D721Med (cell line): ENCODE measurements around the gene DIAPH2.

Experiments used
- DNase-seq: peaks from one replicate; pipeline ENCODE4 v3.0.0; 2011; ENCODE audit warnings: low spot score; ENCODE audit not compliant: insufficient read length
- FAIRE-seq: peaks from 2 replicates; lab custom pipeline; 2011; peaks lifted over from hg19 to GRCh38; lab: Jason Lieb, UNC
- TF ChIP-seq, protein P1 (sequence below): IDR thresholded peaks from 2 replicates; pipeline ENCODE4 v1.5.1; 2012; ENCODE audit warnings: mild to moderate bottlenecking, control low read depth; ENCODE audit not compliant: insufficient read depth; ENCODE audit errors: missing control alignments

The DIAPH2 gene

DNA sequence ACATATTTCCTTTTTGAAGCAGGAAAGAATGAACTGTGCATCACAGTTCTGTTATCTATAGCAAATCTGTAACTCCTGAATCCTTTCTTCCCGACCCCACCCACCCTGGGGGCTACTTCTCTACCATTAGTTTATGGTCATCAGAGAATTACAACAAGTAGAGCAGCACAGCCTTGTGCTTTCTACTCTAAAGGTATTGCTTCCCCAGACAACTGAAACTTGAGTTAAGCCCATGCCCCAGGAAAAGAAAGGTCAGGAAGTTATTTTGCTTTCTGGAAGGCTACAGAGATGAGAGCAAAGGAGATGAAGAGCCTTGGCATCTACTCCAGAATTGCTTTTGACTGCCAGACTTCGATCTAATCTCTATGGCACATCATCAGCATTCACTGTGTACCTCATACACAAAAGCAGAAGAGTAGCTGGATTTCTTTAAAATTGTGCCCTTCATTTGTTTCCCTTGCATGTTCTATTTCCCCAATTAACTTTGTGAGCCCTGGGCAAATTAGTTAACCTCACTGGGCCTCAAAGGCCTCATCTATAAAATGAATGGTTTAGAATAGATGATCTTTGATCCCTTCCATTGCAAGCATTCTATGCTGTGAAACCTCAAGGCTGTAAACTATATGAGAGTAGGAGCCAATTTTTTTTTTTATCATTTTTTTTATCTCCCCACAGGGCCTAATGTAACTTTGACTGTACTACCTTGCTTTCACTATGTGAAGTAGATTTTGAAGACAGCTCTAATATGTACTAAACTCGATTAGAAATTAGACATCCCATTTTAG lies 794.7 kb downstream of the DIAPH2 start:
- DNase-seq (no peak), FAIRE-seq (no peak)
- TF ChIP-seq, protein P1, sequence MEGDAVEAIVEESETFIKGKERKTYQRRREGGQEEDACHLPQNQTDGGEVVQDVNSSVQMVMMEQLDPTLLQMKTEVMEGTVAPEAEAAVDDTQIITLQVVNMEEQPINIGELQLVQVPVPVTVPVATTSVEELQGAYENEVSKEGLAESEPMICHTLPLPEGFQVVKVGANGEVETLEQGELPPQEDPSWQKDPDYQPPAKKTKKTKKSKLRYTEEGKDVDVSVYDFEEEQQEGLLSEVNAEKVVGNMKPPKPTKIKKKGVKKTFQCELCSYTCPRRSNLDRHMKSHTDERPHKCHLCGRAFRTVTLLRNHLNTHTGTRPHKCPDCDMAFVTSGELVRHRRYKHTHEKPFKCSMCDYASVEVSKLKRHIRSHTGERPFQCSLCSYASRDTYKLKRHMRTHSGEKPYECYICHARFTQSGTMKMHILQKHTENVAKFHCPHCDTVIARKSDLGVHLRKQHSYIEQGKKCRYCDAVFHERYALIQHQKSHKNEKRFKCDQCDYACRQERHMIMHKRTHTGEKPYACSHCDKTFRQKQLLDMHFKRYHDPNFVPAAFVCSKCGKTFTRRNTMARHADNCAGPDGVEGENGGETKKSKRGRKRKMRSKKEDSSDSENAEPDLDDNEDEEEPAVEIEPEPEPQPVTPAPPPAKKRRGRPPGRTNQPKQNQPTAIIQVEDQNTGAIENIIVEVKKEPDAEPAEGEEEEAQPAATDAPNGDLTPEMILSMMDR, result no peak

DNA sequence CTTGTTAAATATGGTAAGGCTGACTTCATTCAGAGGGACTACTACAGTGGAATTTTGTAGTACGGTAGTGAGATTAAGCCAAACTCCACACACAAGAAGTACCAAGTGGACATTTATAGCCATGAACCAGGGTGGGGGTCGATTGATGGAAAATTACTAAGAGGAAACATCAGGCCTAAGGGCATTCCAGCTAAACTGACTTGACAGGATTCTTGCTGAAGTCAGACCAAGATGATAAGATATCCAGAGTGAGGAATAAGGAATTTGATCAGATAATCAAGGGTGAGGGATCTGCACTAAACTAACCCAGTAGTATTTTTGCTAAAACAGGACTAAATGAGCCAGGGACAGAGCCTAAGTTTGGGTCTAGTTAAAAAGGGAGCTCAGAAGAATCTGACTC lies 796.6 kb downstream of the DIAPH2 start:
- TF ChIP-seq, protein P1, result no peak
- no peak for FAIRE-seq
- DNase-seq, result no peak

DNA sequence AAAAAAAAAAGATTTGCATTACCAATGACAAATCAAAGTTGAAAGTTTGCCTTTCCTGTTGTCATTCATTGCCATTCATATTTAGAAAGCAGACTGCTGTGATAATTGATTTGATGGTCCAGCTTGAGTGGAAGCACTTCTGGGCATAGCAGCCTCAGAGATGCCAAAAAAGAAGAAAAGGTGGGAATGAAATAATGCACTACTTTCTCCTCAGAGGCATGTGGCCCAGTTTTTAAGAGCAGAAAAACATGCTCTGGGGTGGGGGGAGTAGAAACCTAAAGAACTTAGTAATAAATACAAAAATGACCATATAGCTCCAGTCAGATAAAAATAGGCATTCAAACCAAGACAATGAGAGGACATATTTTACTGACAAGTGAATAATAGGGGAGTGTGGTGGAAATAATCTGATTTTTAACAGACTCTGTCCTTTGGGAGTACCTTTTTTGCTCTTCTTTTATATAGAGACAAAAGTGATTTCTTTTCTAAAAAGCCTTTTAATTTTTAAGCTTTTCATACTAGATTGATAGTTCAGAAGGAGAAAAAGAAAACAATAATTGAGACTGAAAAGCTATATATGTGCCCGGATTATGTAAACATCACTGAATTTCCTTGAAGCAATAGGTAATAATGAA lies 798.1 kb downstream of the DIAPH2 start:
- DNase-seq, result no peak
- FAIRE-seq, result no peak
- TF ChIP-seq, protein P1, result no peak

DNA sequence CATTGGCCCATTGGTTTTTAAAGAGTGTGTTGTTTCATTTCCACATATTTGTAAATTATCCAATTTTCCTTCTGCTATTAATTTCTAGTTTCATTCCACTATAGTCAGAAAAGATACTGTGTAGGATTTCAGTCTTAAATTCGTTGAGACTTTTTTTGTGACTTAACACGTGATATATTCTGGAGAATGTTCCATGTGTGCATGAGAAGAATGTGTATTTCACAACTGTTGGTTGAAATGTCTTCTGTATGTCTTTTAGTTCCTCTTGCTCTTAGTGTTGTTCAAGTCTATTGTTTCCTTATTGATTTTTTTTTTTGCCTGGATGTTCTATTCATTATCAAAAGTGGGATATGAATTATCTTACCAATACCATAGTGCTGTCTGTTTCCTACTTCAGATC lies 806.0 kb downstream of the DIAPH2 start:
- DNase-seq (no peak), FAIRE-seq (no peak)
- TF ChIP-seq, protein P1, result no peak

DNA sequence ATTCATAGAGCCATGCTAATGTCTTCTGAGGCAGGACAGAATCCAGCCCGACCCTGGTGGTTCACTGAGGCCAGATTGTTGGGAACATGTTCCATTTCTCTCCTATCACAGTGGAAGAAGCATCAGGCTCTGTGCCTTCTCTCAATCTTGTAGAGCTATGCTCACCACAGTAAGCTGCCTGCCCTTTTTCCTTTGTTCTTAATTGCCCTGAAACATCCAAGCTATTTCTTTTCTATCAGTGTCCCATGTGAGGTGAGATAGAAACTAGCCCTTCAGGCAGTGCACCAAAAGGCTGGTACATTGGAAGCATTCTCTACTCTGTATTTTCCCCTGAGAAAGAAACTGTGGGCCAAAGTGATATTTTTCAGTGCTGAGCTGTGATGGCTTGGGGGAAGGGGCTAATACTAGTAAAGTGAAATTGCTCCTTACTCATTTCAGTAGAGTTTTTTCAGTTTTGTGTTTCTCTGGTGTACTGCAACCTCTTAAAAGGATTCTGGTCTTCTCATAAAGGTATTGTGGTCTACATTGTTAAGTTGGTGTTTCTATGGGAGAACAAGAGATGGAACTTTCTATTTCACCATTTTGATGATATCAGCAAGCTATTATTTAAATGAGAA lies 810.2 kb downstream of the DIAPH2 start:
- FAIRE-seq (no peak), DNase-seq (no peak)
- TF ChIP-seq, protein P1, result no peak

DNA sequence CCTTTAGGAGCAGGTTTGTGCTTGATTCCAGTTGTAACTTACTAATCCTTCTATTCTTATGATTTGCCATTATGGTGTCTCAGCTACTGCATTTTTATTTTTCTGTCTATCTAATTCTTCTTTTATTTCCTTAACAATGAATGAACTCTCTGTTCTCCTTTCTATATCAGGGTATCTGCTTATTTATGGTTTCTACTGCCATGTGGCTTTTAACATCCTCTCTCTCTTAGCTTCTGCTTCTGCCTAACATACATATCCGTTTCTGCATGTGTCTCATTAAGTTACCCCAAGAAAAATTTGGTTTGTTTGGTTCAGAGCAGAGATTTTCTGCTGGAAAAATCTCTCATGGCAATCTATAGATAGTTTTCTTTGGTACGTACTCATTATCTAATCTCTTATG lies 813.5 kb downstream of the DIAPH2 start:
- peak; percentile 68 for FAIRE-seq
- no peak for DNase-seq
- TF ChIP-seq, protein P1, result no peak
